HEK293 (cell line): ENCODE results near the gene SOCS6.

ENCODE experiments used
- CTCF ChIA-PET: fragments of 350-600 bp; formaldehyde crosslinking; extraction: SDS; loops from one replicate; lab custom pipeline; 2021; ENCODE audit warnings: antibody characterized with exemption; lab: Yijun Ruan, JAX
- POLR2A ChIA-PET: fragments of 300-600 bp; formaldehyde crosslinking; extraction: SDS; loops from one replicate; lab custom pipeline; 2020; ENCODE audit warnings: antibody characterized with exemption, inconsistent platforms; lab: Yijun Ruan, JAX
- H3K27ac ChIP-seq: fragments of 200-500 bp; sonication (Bioruptor generic); 2 replicates; pipeline ENCODE4 v1.5.1; 2014; ENCODE audit warnings: low read depth, low read length, control low read depth, inconsistent platforms; ENCODE audit errors: extremely low read depth
- H3K36me3 ChIP-seq, 2 experiments: fragments of 200-500 bp in 1 of 2; sonication (Bioruptor generic) in 1 of 2; 1 replicate in 1 of 2; 2 replicates in 1 of 2; pipeline ENCODE4 v1.5.1; 2014 to 2017; ENCODE audit warnings: inconsistent platforms in 2 of 2, low read length in 2 of 2; ENCODE audit not compliant: control insufficient read depth in 2 of 2, insufficient read depth in 1 of 2
- H3K4me1 ChIP-seq: fragments of 200-500 bp; sonication (Bioruptor generic); 2 replicates; pipeline ENCODE4 v1.5.1; 2014; ENCODE audit warnings: mild to moderate bottlenecking, low read length, inconsistent platforms; ENCODE audit not compliant: control insufficient read depth, insufficient read depth
- H3K4me3 ChIP-seq: 2 replicates; pipeline ENCODE4 v1.5.1; 2011; ENCODE audit warnings: low read depth, mild to moderate bottlenecking, control low read depth, low read length, moderate library complexity
- H3K9me3 ChIP-seq: fragments of 200-500 bp; sonication (Bioruptor generic); 2 replicates; pipeline ENCODE4 v1.5.1; 2014; ENCODE audit warnings: low read depth, low read length, inconsistent platforms; ENCODE audit not compliant: control insufficient read depth, insufficient read depth
- MYNN ChIP-seq: fragments of 450-650 bp; formaldehyde crosslinking; IDR thresholded peaks from 2 replicates; pipeline ENCODE4 v1.5.1; 2016; ENCODE audit warnings: missing biosample characterization, missing genetic modification characterization, borderline replicate concordance
- PRDM1 ChIP-seq: fragments of 450-650 bp; formaldehyde crosslinking; IDR thresholded peaks from 2 replicates; pipeline ENCODE4; 2016; ENCODE audit warnings: missing biosample characterization, missing genetic modification characterization
- WT1 ChIP-seq: fragments of 450-650 bp; formaldehyde crosslinking; IDR thresholded peaks from 2 replicates; pipeline ENCODE4 v1.5.1; 2016; ENCODE audit warnings: missing biosample characterization, missing genetic modification characterization
- YY2 ChIP-seq: fragments of 450-650 bp; formaldehyde crosslinking; IDR thresholded peaks from 2 replicates; pipeline ENCODE4 v1.5.1; 2016; ENCODE audit warnings: missing biosample characterization, missing genetic modification characterization
- ZFP41 ChIP-seq: fragments of 450-650 bp; formaldehyde crosslinking; IDR thresholded peaks from 2 replicates; pipeline ENCODE4 v1.5.1; 2016; ENCODE audit warnings: missing biosample characterization, missing genetic modification characterization, borderline replicate concordance
- ZNF132 ChIP-seq: fragments of 450-650 bp; formaldehyde crosslinking; IDR thresholded peaks from 2 replicates; pipeline ENCODE4 v1.5.1; 2017; ENCODE audit warnings: missing biosample characterization, missing genetic modification characterization, borderline replicate concordance
- ZNF404 ChIP-seq: fragments of 450-650 bp; formaldehyde crosslinking; IDR thresholded peaks from 2 replicates; pipeline ENCODE4 v1.5.1; 2017; ENCODE audit warnings: missing biosample characterization, missing genetic modification characterization
- ZNF416 ChIP-seq: fragments of 450-650 bp; formaldehyde crosslinking; IDR thresholded peaks from 2 replicates; pipeline ENCODE4 v1.5.1; 2016; ENCODE audit warnings: missing biosample characterization, missing genetic modification characterization
- ZNF426 ChIP-seq: fragments of 450-650 bp; formaldehyde crosslinking; IDR thresholded peaks from 2 replicates; pipeline ENCODE4 v1.5.1; 2017; ENCODE audit warnings: missing biosample characterization, missing genetic modification characterization, mild to moderate bottlenecking, inconsistent platforms, moderate library complexity
- ZNF529 ChIP-seq: fragments of 450-650 bp; formaldehyde crosslinking; IDR thresholded peaks from 2 replicates; pipeline ENCODE4 v1.5.1; 2017; ENCODE audit warnings: missing genetic modification characterization, missing biosample characterization; ENCODE audit not compliant: insufficient replicate concordance
- ZNF548 ChIP-seq: fragments of 450-650 bp; formaldehyde crosslinking; IDR thresholded peaks from 2 replicates; pipeline ENCODE4 v1.5.1; 2016; ENCODE audit warnings: missing biosample characterization, missing genetic modification characterization
- ZNF560 ChIP-seq: fragments of 450-650 bp; formaldehyde crosslinking; IDR thresholded peaks from 2 replicates; pipeline ENCODE4 v1.5.1; 2017; ENCODE audit warnings: missing biosample characterization, missing genetic modification characterization, borderline replicate concordance
- ZNF561 ChIP-seq: fragments of 450-650 bp; IDR thresholded peaks from 2 replicates; pipeline ENCODE4 v1.5.1; 2018; ENCODE audit warnings: missing biosample characterization, missing genetic modification characterization, borderline replicate concordance
- ZNF660 ChIP-seq: fragments of 450-650 bp; IDR thresholded peaks from 2 replicates; pipeline ENCODE4 v1.5.1; 2018; ENCODE audit warnings: missing biosample characterization, mild to moderate bottlenecking, missing genetic modification characterization
- ZNF768 ChIP-seq: fragments of 450-650 bp; formaldehyde crosslinking; IDR thresholded peaks from 2 replicates; pipeline ENCODE4 v1.5.1; 2018; ENCODE audit warnings: missing biosample characterization, mild to moderate bottlenecking, missing genetic modification characterization
- ZNF777 ChIP-seq: fragments of 450-650 bp; formaldehyde crosslinking; IDR thresholded peaks from 2 replicates; pipeline ENCODE4 v1.5.1; 2017; ENCODE audit warnings: missing biosample characterization, missing genetic modification characterization, borderline replicate concordance
- ZNF785 ChIP-seq: fragments of 450-650 bp; formaldehyde crosslinking; IDR thresholded peaks from 2 replicates; pipeline ENCODE4 v1.5.1; 2016; ENCODE audit warnings: missing biosample characterization, missing genetic modification characterization
- ZNF792 ChIP-seq: fragments of 450-650 bp; formaldehyde crosslinking; IDR thresholded peaks from 2 replicates; pipeline ENCODE4 v1.5.1; 2016; ENCODE audit warnings: missing biosample characterization, missing genetic modification characterization
- ZSCAN16 ChIP-seq: fragments of 450-650 bp; formaldehyde crosslinking; IDR thresholded peaks from 2 replicates; pipeline ENCODE4 v1.5.1; 2016; ENCODE audit warnings: missing biosample characterization, missing genetic modification characterization
- TF ChIP-seq, protein P1 (sequence below): fragments of 450-650 bp; formaldehyde crosslinking; IDR thresholded peaks from 2 replicates; pipeline ENCODE4 v1.5.1; 2016; ENCODE audit warnings: missing biosample characterization, missing genetic modification characterization, borderline replicate concordance
- TF ChIP-seq, protein P2 (sequence below): fragments of 450-650 bp; formaldehyde crosslinking; IDR thresholded peaks from 2 replicates; pipeline ENCODE4 v1.5.1; 2016; ENCODE audit warnings: missing biosample characterization, missing genetic modification characterization
- TF ChIP-seq, protein P3 (sequence below): fragments of 450-650 bp; formaldehyde crosslinking; IDR thresholded peaks from 2 replicates; pipeline ENCODE4 v1.5.1; 2016; ENCODE audit warnings: missing biosample characterization, missing genetic modification characterization, low read depth

The SOCS6 gene

DNA sequence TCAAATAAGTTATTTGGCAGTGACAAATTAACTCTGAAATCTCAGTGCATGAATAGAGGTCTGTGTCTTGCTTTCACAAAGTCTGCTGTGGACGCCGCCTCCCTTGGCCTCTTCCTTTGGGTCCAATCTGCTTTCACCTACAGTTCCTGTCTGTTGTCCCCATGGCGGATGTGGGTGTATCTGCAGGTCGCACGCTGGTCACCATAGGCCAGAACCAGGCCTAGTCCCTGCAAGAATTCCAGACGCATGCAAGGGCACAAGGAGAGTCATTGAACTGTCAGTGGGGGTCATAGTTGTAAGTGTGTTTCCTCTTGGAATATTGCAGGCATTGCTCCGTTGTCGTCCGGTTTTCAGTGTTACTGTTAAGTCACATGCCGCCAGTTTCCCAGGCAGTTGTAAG is 7.4 kb downstream of the SOCS6 start:
- ChIA-PET CTCF (interaction anchor here (0.6 kb wide), 1 partner anchor 97 kb away, joined by 5 read pairs; no protein-coding TSS in a partner anchor), POLR2A (no interaction called here)
- Histone ChIP-seq H3K9me3 (no peaks in the 10 kb centered on the region), H3K27ac (0 out of 2 replicates have a peak overlapping the region, but pooled peaks have one; percentile 16), H3K4me1 (peaks cover 32% of the 10 kb centered on the region), H3K36me3 (no peaks in the 10 kb centered on the region; a peak in 1 of 3 replicates), H3K4me3 (no peak overlapping the region)
- TF ChIP-seq ZNF768 (tag by site-specific recombination), result no peak
- no peak for TF ChIP-seq ZNF785
- no peak for TF ChIP-seq ZNF560
- TF ChIP-seq ZNF404, result no peak
- no peak for TF ChIP-seq YY2 (tag by site-specific recombination)
- no peak for TF ChIP-seq ZNF792 (tag by site-specific recombination)

DNA sequence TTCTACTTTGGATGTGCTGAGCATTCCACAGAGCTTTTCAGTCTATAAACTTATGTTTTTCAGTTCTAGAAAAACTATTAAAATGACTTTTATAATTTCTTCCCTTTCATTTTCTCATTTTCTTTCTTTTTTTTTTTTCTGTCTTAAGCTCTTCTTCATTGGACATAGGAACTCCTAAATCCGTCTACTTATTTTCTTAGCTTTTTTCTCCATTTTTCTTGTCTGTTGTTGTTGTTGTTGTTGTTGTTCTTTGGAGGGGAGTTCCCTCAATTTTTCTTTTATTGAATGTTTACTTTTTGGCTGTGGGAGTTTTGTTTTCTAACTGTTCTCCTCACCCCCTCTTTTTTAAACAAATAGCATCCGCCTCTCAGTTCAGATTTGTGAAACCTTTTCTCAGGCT is 7.9 kb downstream of the SOCS6 start:
- Histone ChIP-seq H3K9me3 (no peaks in the 10 kb centered on the region), H3K36me3 (no peaks in the 10 kb centered on the region)
- no peak for TF ChIP-seq ZNF426
- TF ChIP-seq PRDM1 (tag by site-specific recombination), result peak; percentile 56; the same call in 1 of the 2 replicates
- TF ChIP-seq, all 188 proteins: peak for 1
- H3K27ac ChIP-seq, result no peak overlapping the region
- peaks cover 32% of the 10 kb centered on the region for H3K4me1 ChIP-seq
- CTCF ChIA-PET, result no interaction called here
- H3K4me3 ChIP-seq, result no peak overlapping the region
- POLR2A ChIA-PET, result no interaction called here

DNA sequence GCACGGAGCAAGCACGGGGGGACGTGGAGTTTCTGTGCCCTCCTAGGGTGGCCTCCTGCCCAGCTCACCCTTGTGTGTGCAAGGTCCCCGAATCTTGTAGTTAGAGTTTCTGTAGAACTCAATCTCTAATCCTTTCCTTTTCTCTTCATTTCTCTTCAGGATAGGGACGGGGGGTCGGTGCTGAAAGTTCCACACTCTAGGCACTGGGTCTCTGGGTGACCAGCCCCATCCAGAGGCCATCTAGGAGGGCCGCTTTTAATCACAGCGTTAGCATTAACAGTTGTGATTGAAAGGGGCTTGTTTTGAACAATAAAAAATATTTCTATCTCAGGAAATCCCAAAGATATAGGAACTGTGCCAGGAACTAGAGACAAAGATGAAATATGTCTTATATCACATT is 10.5 kb downstream of the SOCS6 start:
- Histone ChIP-seq H3K4me3 (no peak overlapping the region), H3K27ac (no peak overlapping the region)

More for the DNA sequence above, 10.5 kb downstream of the SOCS6 start:
- TF ChIP-seq ZNF132, result no peak
- TF ChIP-seq, protein P1, sequence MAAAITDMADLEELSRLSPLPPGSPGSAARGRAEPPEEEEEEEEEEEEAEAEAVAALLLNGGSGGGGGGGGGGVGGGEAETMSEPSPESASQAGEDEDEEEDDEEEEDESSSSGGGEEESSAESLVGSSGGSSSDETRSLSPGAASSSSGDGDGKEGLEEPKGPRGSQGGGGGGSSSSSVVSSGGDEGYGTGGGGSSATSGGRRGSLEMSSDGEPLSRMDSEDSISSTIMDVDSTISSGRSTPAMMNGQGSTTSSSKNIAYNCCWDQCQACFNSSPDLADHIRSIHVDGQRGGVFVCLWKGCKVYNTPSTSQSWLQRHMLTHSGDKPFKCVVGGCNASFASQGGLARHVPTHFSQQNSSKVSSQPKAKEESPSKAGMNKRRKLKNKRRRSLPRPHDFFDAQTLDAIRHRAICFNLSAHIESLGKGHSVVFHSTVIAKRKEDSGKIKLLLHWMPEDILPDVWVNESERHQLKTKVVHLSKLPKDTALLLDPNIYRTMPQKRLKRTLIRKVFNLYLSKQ, result no peak
- TF ChIP-seq ZNF660 (tag by site-specific recombination), result no peak
- TF ChIP-seq ZSCAN16, result no peak
- no peak for TF ChIP-seq ZNF777 (tag by site-specific recombination)
- TF ChIP-seq ZNF416 (tag by site-specific recombination), result no peak
- TF ChIP-seq, protein P2, sequence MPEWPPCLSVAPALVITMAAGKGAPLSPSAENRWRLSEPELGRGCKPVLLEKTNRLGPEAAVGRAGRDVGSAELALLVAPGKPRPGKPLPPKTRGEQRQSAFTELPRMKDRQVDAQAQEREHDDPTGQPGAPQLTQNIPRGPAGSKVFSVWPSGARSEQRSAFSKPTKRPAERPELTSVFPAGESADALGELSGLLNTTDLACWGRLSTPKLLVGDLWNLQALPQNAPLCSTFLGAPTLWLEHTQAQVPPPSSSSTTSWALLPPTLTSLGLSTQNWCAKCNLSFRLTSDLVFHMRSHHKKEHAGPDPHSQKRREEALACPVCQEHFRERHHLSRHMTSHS (tag by site-specific recombination), result no peak
- TF ChIP-seq ZFP41 (tag by site-specific recombination), result no peak
- no peak for TF ChIP-seq ZNF529 (tag by site-specific recombination)
- TF ChIP-seq, protein P3, sequence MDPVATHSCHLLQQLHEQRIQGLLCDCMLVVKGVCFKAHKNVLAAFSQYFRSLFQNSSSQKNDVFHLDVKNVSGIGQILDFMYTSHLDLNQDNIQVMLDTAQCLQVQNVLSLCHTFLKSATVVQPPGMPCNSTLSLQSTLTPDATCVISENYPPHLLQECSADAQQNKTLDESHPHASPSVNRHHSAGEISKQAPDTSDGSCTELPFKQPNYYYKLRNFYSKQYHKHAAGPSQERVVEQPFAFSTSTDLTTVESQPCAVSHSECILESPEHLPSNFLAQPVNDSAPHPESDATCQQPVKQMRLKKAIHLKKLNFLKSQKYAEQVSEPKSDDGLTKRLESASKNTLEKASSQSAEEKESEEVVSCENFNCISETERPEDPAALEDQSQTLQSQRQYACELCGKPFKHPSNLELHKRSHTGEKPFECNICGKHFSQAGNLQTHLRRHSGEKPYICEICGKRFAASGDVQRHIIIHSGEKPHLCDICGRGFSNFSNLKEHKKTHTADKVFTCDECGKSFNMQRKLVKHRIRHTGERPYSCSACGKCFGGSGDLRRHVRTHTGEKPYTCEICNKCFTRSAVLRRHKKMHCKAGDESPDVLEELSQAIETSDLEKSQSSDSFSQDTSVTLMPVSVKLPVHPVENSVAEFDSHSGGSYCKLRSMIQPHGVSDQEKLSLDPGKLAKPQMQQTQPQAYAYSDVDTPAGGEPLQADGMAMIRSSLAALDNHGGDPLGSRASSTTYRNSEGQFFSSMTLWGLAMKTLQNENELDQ (tag by site-specific recombination), result no peak
- TF ChIP-seq MYNN (tag by site-specific recombination), result no peak
- TF ChIP-seq WT1 (tag by site-specific recombination), result no peak
- TF ChIP-seq ZNF561 (tag by site-specific recombination), result no peak
- TF ChIP-seq ZNF548, result no peak
- ChIA-PET POLR2A (no interaction called here), CTCF (interaction anchor here (0.6 to 0.7 kb wide), 3 partner anchors 37 to 97 kb away, joined by 3 to 6 read pairs (median 3); no protein-coding TSS in a partner anchor)
- no peaks in the 10 kb centered on the region for H3K36me3 ChIP-seq
- no peaks in the 10 kb centered on the region for H3K9me3 ChIP-seq
- H3K4me1 ChIP-seq, result peaks cover 27% of the 10 kb centered on the region
